ENCODE measurements around the gene ORMDL2. TPM values are rescaled to one million over a fixed set of nuclear protein-coding genes. Genes with fewer than 3 reads are reported as not detected.
A peak's percentile ranks its signal among the peaks of the same experiment; 100 is the strongest.
"Not testable (repeated sequence)": the region's sequence is repeated elsewhere in the genome, so short reads cannot be mapped to it uniquely, and the experiment has no call there.

The ORMDL2 gene
- total RNA-seq, 1 experiment from 2014 or later, result 22.5 TPM

DNA sequence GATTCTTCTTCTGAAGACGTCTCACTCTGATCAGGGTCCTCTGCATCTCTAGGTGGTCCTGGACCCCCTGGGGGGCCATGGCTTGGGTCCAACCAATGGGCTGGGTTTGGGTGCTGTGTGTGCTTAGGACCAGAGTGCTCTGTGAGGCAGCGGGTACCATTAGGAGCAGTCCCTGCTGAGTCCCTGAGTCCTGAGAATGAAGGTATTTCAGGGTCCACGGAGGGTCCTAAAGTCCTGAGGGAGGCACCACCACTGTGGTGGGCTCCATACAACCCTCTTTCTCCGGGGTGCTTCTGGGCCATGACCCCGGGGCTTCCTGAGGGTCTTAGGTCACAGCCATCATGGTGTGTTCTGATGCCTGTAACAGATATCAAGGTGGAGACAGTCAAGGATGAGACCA is 10.5 kb downstream of the ORMDL2 start:
- no peak for DNase-seq (ENCODE audit: low read depth)

GRCh38 chr12:55829967-55830600 is 12.2 kb downstream of the ORMDL2 start:
- DNase-seq (ENCODE audit: low read depth), result no peak

- peak; percentile 37 for DNase-seq (ENCODE audit: low read depth)
Observed at GRCh38 chr12:55830601-55831446, 13.0 kb downstream of the ORMDL2 start.

- no peak for DNase-seq (ENCODE audit: low read depth)
Observed at GRCh38 chr12:55831447-55831815, 13.6 kb downstream of the ORMDL2 start.

GRCh38 chr12:55833056-55833455 is 15.2 kb downstream of the ORMDL2 start:
- no peak for DNase-seq (ENCODE audit: low read depth)

DNA sequence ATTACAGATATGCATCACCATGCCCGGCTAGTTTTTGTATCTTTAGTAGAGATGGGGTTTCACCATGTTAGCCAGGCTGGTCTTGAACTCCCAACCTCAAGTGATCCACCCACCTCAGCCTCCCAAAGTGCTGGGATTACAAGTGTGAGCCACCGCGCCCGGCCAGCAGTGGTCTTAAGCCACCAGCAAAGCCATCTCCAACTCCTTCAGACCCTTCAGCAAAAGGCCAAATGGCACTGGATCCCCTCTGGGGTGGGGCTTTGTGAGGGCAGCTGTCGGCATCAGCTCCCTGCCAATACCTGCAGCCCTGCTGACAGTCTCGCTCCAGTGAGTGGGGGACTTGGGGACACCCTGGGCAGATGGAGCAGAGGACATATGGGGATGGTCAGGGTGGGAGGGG is 16.6 kb downstream of the ORMDL2 start:
- DNase-seq (ENCODE audit: low read depth), result not testable (repeated sequence)

- no peak for DNase-seq (ENCODE audit: low read depth)
Observed at GRCh38 chr12:55838361-55838760, 20.5 kb downstream of the ORMDL2 start.

DNA sequence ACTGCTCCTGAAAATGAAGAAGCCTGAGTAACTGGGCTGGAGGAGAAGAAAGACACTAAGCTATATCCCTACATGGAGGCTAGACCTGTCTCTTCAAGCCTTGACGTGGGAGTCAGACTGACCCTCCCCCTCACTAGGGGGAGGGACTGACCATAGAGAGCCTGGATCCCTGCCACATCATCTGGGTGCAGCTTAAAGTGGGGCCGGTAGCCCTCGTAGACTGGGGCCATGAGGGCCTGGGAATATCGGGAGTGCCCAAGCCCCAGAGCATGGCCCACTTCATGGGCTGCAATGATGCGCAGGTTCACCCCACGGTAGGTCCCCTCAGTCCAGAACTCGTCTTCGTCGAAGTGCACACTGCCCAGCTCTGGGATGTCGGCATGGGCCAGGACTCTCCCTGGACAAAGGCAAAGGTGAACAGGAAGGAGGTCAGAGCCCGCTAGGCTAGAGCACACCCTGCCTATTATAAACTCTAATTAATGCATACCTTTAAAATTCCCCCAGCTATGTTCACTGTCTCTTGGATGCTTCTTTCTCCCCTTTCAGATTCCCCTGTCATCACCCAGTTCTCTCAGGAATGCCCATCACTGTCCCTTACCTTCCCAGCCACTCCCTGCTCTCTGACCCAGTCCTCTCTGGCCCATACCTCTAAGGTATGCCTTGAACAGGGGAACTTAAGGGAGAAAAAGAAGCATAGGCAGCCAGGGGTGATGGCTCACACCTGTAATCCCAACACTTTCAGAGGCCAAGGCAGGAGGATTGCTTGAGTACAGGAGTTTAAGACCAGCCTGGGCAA is 21.7 kb downstream of the ORMDL2 start:
- DNase-seq (ENCODE audit: low read depth), result no peak

DNA sequence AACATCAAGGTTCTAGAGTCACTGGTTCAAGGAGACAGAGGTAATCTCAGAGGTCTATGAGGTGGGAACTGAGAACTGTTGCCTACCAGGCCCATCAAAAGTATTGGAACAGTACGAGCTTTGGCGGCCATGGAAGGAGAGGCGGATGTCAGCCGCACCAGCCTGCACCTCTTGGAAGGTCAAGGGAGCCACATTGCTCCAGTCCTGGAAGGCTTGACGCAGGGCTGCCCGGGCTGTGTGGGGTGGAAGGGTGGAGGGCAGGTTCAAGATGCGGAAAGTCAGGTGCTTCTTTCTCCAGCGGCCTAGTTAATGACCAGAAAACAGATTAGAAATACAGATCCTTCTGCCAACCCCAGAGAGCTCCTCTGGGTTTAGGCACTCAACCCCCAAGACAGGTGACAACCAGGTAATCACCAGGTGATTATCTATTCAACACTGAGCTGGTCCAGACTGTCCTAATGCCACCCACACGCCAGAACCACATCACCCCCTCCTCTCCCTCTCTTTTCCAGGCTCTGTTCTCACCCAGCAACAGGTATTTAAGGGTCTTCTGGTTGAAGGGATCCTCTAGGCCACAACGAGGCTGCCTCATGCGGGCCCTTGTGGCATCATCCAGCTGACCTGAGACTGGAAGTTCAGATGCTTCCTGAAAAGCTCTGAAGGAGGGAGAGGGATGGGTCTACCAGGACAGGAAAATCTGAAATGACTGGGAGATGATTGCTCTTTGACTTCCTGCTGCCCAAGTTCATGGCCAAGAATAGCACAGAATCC is 22.9 kb downstream of the ORMDL2 start:
- no peak for DNase-seq (ENCODE audit: low read depth)

GRCh38 chr12:55842681-55843429 is 25.0 kb downstream of the ORMDL2 start, which contains the start of gene MMP19:
MMP19 (minus strand) TSS chr12:55842936; CDS start chr12:55842830, 106 bp downstream.
- peak; percentile 66 for DNase-seq (ENCODE audit: low read depth)

DNA sequence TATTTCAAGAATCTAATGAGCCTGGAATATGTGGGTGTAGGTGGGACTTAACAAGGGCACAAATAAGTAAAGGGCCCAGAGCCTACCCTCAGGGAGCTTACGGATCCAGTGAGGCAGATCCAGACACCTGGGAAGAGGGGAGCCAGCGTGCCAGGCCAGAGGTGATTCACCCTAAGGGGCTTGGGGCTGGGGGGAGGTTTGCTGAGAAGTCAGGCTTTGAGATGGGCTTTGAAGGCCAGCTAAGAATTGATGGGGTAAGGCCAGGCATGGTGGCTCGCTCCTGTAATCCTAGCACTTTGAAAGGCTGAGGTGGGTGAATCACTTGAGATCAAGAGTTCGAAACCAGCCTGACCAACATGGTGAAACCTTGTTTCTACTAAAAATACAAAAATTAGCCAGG is 25.6 kb downstream of the ORMDL2 start:
- DNase-seq (ENCODE audit: low read depth), result no peak

GRCh38 chr12:55844961-55845360 is 27.1 kb downstream of the ORMDL2 start:
- DNase-seq (ENCODE audit: low read depth), result no peak

GRCh38 chr12:55845361-55845760 is 27.5 kb downstream of the ORMDL2 start:
- no peak for DNase-seq (ENCODE audit: low read depth)

DNA sequence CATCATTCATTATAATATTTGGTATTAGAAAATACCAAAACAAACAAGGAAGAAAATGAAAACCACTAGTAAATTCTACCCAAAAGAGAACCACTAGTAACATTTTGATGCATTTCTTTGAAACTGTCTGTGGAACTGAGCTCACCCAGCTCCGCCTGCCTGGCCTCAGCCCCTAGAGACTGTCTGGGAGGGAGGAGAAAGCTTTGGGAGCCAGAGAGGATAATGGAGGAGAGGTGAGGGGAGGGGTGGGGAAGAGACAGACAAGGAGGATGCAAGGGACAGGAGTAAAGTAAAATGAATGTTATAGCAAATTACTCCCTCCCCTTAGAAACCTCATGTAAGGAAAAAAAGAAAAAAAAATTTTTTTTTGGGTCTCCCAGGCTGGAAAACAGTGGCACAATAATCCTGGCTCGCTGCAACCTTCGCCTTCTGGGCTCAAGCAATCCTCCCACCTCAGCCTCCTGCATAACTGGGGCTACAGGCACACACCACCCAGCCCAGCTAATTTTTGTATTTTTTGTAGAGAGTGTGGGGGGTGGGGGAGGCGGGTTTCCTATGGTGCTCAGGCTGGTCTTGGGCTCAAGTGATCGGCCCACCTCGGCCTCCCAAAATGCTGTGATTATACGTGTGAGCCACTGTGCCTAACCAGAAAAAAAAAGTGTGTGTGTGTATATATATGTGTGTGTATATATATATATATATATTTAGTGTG is 28.1 kb downstream of the ORMDL2 start:
- no peak for DNase-seq (ENCODE audit: low read depth)

- DNase-seq (ENCODE audit: low read depth), result peak; percentile 65
Observed at GRCh38 chr12:55847033-55847432, 29.2 kb downstream of the ORMDL2 start.

- DNase-seq (ENCODE audit: low read depth), result peak; percentile 91
Observed at GRCh38 chr12:55847603-55848291, 29.9 kb downstream of the ORMDL2 start.

- no peak for DNase-seq (ENCODE audit: low read depth)
Observed at GRCh38 chr12:55849616-55850343, 31.9 kb downstream of the ORMDL2 start.

DNA sequence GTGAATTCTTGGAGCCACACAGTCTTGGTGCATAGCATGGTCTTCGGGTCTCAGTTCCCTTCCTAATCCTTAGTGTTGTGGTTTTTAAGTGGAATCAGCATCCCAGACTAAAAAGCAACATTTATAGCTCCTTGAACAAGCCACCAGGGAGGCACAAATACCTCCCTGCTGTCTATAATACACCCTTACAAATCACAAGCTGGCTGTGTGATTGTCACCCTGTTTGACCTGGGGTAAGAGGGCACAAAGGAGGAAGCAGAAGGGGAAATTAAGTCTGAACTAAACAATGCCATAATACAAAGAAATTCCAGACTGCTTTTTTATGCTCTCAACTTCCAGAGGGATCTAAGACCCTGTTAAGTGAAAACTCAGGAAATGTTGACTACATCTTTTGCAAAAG is 32.6 kb downstream of the ORMDL2 start:
- no peak for DNase-seq (ENCODE audit: low read depth)

DNA sequence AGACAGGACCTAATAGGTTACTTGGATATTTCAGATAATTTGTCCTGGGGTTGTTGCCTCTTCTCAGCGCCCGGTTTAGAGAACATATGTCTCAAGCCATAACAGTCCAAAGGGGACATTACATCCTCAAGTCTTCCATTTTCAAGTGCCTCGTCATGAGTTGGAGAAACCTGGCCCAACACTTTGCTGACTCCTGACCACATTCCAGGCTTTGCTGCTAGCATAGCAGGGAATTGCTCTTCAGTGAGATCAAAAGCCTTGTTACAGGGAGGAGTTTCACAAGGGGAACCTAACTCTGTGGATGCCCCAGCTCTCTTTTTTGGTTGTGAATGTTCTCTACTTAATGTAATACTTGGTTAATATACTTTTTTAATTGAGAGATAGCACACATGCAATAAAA is 33.1 kb downstream of the ORMDL2 start:
- no peak for DNase-seq (ENCODE audit: low read depth)
